H1 (cell line): ENCODE results near the gene TNC. TPM values are rescaled to one million over a fixed set of nuclear protein-coding genes. Genes with fewer than 3 reads are reported as not detected.
A peak's percentile ranks its signal among the peaks of the same experiment; 100 is the strongest.

Experiments
- CTCF ChIA-PET: fragments of 300-600 bp; sonication (Branson Sonifier 250); formaldehyde crosslinking; loops from one replicate; lab custom pipeline; 2021; ENCODE audit not compliant: partially characterized antibody; lab: Charles Lee
- POLR2A ChIA-PET: fragments of 300-600 bp; sonication (Branson Sonifier 250); formaldehyde crosslinking; loops from one replicate; lab custom pipeline; 2021; ENCODE audit warnings: inconsistent platforms; ENCODE audit not compliant: partially characterized antibody; lab: Charles Lee
- DNase-seq, 2 experiments: peaks; one replicate each; pipeline versions ENCODE4 v3.0.0 to v3.0.0-alpha.2; 2010 to 2022; ENCODE audit warnings: low spot score in 2 of 2, low read depth in 1 of 2, mixed read lengths in 1 of 2
- FAIRE-seq: peaks from 2 replicates; lab custom pipeline; 2011; peaks lifted over from hg19 to GRCh38; lab: Jason Lieb, UNC
- H2AFZ ChIP-seq: 2 replicates; pipeline ENCODE4 v1.8.1; 2012; ENCODE audit warnings: low read length, inconsistent platforms
- H2AK5ac ChIP-seq: 2 replicates; pipeline ENCODE4 v1.6.1; 2013; ENCODE audit warnings: low read depth, low read length
- H2BK120ac ChIP-seq: replicated peaks from 2 replicates; pipeline ENCODE3; 2013; ENCODE audit warnings: low read depth, low read length, inconsistent platforms
- H2BK12ac ChIP-seq: 2 replicates; pipeline ENCODE4 v1.6.1; 2013; ENCODE audit warnings: low read depth, low read length
- H2BK15ac ChIP-seq: 2 replicates; pipeline ENCODE4 v1.6.1; 2013; ENCODE audit warnings: low read length
- H2BK20ac ChIP-seq: 2 replicates; pipeline ENCODE4 v1.6.1; 2013; ENCODE audit warnings: low read length
- H2BK5ac ChIP-seq: 2 replicates; pipeline ENCODE4 v1.6.1; 2013; ENCODE audit warnings: low read depth, low read length
- H3K14ac ChIP-seq: 2 replicates; pipeline ENCODE4 v1.6.1; 2013; ENCODE audit warnings: inconsistent platforms; ENCODE audit not compliant: insufficient read length
- H3K18ac ChIP-seq: 2 replicates; pipeline ENCODE4 v1.6.1; 2013; ENCODE audit warnings: low read length; ENCODE audit errors: extremely low read depth
- H3K23ac ChIP-seq: 2 replicates; pipeline ENCODE4 v1.6.1; 2013; ENCODE audit warnings: inconsistent platforms; ENCODE audit not compliant: insufficient read length
- H3K23me2 ChIP-seq: 2 replicates; pipeline ENCODE4 v1.6.1; 2013; ENCODE audit warnings: low read depth, low read length
- H3K27ac ChIP-seq: 2 replicates; pipeline ENCODE4 v1.6.1; 2011; ENCODE audit warnings: low read depth, low read length, inconsistent platforms
- H3K27me3 ChIP-seq, 4 experiments: replicated peaks in 1 of 4; 1 replicate in 1 of 4; 2 replicates in 3 of 4; pipeline versions ENCODE4 v1.6.1 to v1.8.1; 2011 to 2013; ENCODE audit warnings: low read length in 3 of 4, mild to moderate bottlenecking in 3 of 4, inconsistent platforms in 2 of 4, mixed read lengths in 2 of 4, moderate library complexity in 1 of 4; ENCODE audit not compliant: control insufficient read depth in 3 of 4, insufficient read depth in 3 of 4; ENCODE audit errors: extremely low read depth in 1 of 4
- H3K36me3 ChIP-seq, 4 experiments: 2 replicates each; pipeline versions ENCODE4 v1.6.1 to v1.8.1; 2011 to 2013; ENCODE audit warnings: mild to moderate bottlenecking in 4 of 4, low read length in 3 of 4, moderate library complexity in 2 of 4, control low read depth in 1 of 4, inconsistent platforms in 1 of 4; ENCODE audit not compliant: insufficient read depth in 4 of 4, control insufficient read depth in 2 of 4
- H3K4ac ChIP-seq: replicated peaks from 2 replicates; pipeline ENCODE3; 2013; ENCODE audit warnings: low read length, low read depth, mixed read lengths, inconsistent platforms; ENCODE audit not compliant: insufficient read length
- H3K4me1 ChIP-seq, 4 experiments: replicated peaks in 1 of 4; 1 replicate in 1 of 4; 2 replicates in 3 of 4; pipeline versions ENCODE4 v1.6.1 to v1.8.1; 2011 to 2013; ENCODE audit warnings: low read length in 3 of 4, inconsistent platforms in 2 of 4, mixed read lengths in 1 of 4; ENCODE audit not compliant: insufficient read depth in 4 of 4, control insufficient read depth in 3 of 4
- H3K4me2 ChIP-seq, 2 experiments: 2 replicates each; pipeline versions ENCODE4 v1.6.1 to v1.8.1; 2011 to 2013; ENCODE audit warnings: low read depth in 2 of 2, low read length in 2 of 2, control low read depth in 1 of 2, inconsistent platforms in 1 of 2, mild to moderate bottlenecking in 1 of 2; ENCODE audit not compliant: insufficient read depth in 1 of 2
- H3K4me3 ChIP-seq, 4 experiments: fragments of 200-600, 300-600 bp in 1 of 4; sonication (generic), shearing (Covaris generic), sonication (Bioruptor Twin) in 1 of 4; 2 replicates each; pipeline versions ENCODE4 v1.5.1 to v1.8.1; 2011 to 2016; ENCODE audit warnings: low read length in 4 of 4, low read depth in 3 of 4, control low read depth in 2 of 4, inconsistent platforms in 2 of 4, mild to moderate bottlenecking in 2 of 4, mixed read lengths in 1 of 4, moderate library complexity in 1 of 4; ENCODE audit not compliant: insufficient read depth in 2 of 4; ENCODE audit errors: extremely low read depth in 1 of 4
- H3K56ac ChIP-seq: replicated peaks from 2 replicates; pipeline ENCODE3; 2013; ENCODE audit warnings: low read depth, mild to moderate bottlenecking, mixed read lengths, low read length, inconsistent platforms; ENCODE audit not compliant: insufficient read length
- H3K79me1 ChIP-seq: 2 replicates; pipeline ENCODE4 v1.6.1; 2013; ENCODE audit warnings: low read depth, low read length, control low read depth
- H3K79me2 ChIP-seq, 2 experiments: 2 replicates each; pipeline versions ENCODE4 v1.6.1 to v1.8.1; 2012 to 2013; ENCODE audit warnings: low read length in 2 of 2, mild to moderate bottlenecking in 2 of 2, inconsistent platforms in 1 of 2; ENCODE audit not compliant: insufficient read depth in 2 of 2, control insufficient read depth in 1 of 2
- H3K9ac ChIP-seq, 4 experiments: replicated peaks in 1 of 4; 1 replicate in 1 of 4; 2 replicates in 3 of 4; pipeline versions ENCODE4 v1.6.1 to v1.8.1; 2011 to 2013; ENCODE audit warnings: low read depth in 3 of 4, low read length in 3 of 4, control low read depth in 2 of 4, mild to moderate bottlenecking in 2 of 4, moderate library complexity in 2 of 4, inconsistent platforms in 1 of 4; ENCODE audit errors: extremely low read depth in 1 of 4
- H3K9me3 ChIP-seq, 2 experiments: 2 replicates each; pipeline versions ENCODE4 v1.6.1 to v1.8.1; 2012 to 2013; ENCODE audit warnings: mild to moderate bottlenecking in 2 of 2, moderate library complexity in 2 of 2, control low read depth in 1 of 2, inconsistent platforms in 1 of 2, low read depth in 1 of 2, low read length in 1 of 2, mixed read lengths in 1 of 2; ENCODE audit not compliant: insufficient read depth in 2 of 2
- H4K20me1 ChIP-seq, 2 experiments: replicated peaks in 1 of 2; 2 replicates each; pipeline versions ENCODE3 to v1.8.1; 2011 to 2013; ENCODE audit warnings: inconsistent platforms in 2 of 2, low read length in 2 of 2, mild to moderate bottlenecking in 1 of 2; ENCODE audit not compliant: insufficient read depth in 2 of 2, control insufficient read depth in 1 of 2
- H4K5ac ChIP-seq: 2 replicates; pipeline ENCODE4 v1.6.1; 2013; ENCODE audit warnings: low read length, low read depth, mixed read lengths, inconsistent platforms; ENCODE audit not compliant: insufficient read length
- H4K8ac ChIP-seq: 2 replicates; pipeline ENCODE4 v1.8.0; 2013; ENCODE audit warnings: mild to moderate bottlenecking, moderate library complexity, low read length, inconsistent platforms; ENCODE audit not compliant: insufficient read depth; ENCODE audit errors: extremely low read depth
- H4K91ac ChIP-seq: replicated peaks from 2 replicates; pipeline ENCODE3; 2013; ENCODE audit warnings: low read length, mixed read lengths, inconsistent platforms; ENCODE audit not compliant: insufficient read length
- CTBP2 ChIP-seq: IDR thresholded peaks from 2 replicates; pipeline ENCODE4 v1.7.0; 2011; ENCODE audit warnings: borderline replicate concordance, mild to moderate bottlenecking, moderate library complexity, mixed read lengths, low read length; ENCODE audit not compliant: insufficient read depth, insufficient read length
- EZH2 ChIP-seq: fragments of 200-600 bp; sonication (generic); IDR thresholded peaks from 2 replicates; pipeline ENCODE4 v1.7.1; 2012; ENCODE audit warnings: low read depth, mild to moderate bottlenecking, moderate library complexity, low read length, inconsistent platforms; ENCODE audit not compliant: severe bottlenecking
- YY1 ChIP-seq: IDR thresholded peaks from 2 replicates; pipeline ENCODE4 v1.6.1; 2011; ENCODE audit warnings: low read depth, mild to moderate bottlenecking, low read length
- WGBS, 2 experiments: shearing (Covaris generic) in 1 of 2; methylation state at CpG; one replicate each; pipeline versions ENCODE4 v1.1.6 to v1.1.7; 2013 to 2015; ENCODE audit warnings: low lambda C conversion rate in 2 of 2, mixed read lengths in 2 of 2, inconsistent platforms in 1 of 2, low coverage in 1 of 2, missing lambda C conversion rate in 1 of 2; ENCODE audit not compliant: insufficient replicate concordance in 2 of 2, insufficient coverage in 1 of 2, insufficient read length in 1 of 2; ENCODE audit errors: extremely low coverage in 1 of 2, missing lambda C conversion rate in 1 of 2; 5-methylcytosine and 5-hydroxymethylcytosine counted together
- polyA plus RNA-seq, 7 experiments: library from polyadenylated mRNA; depleted of rRNA in 3 of 7; stranded (reverse) in 5 of 7; unstranded in 2 of 7; fragments of >200 nt in 5 of 7; fragments of 200-250 nt in 2 of 7; gene quantifications; 1 replicate in 5 of 7; 2 replicates in 1 of 7; 4 replicates in 1 of 7; pipeline versions ENCODE4 v1.2.1 to v1.2.3, GENCODE V29; 2011 to 2013; ENCODE audit warnings: missing spikeins in 2 of 7, mixed read lengths in 2 of 7
- total RNA-seq: library from RNA; stranded (reverse); fragmentation: NEBNext Ultra II Directional; extraction: Animal tissue kit (Norgen Biotek cat#: 25700); gene quantifications from 2 replicates; pipeline ENCODE4 v1.2.1, GENCODE V29; 2021

Gene TNC
- total and polyA plus RNA-seq, 2 of the 8 experiments (the other 6 are each of a cell fraction or from before 2014, with no cell fraction given), result 6.2 to 11.4 TPM

GRCh38 chr9:115086886-115087285 lies 31.1 kb downstream of the TNC start:
- POLR2A ChIA-PET, result no interaction called here
- Histone ChIP-seq H3K27ac (no peak overlapping the region), H3K4me3 (no peak overlapping the region), H3K79me1 (no peaks in the 10 kb centered on the region), H2AK5ac (no peak overlapping the region), H2BK5ac (no peak overlapping the region), H2BK15ac (no peak overlapping the region), H3K14ac (no peak overlapping the region), H3K4ac (no peak overlapping the region), H2BK120ac (no peak overlapping the region), H2AFZ (no peak overlapping the region), H3K9me3 (no peaks in the 10 kb centered on the region), H2BK12ac (no peak overlapping the region), H3K4me2 (no peak overlapping the region), H3K23me2 (no peaks in the 10 kb centered on the region), H3K79me2 (no peaks in the 10 kb centered on the region), H2BK20ac (no peak overlapping the region), H3K9ac (no peak overlapping the region), H4K8ac (no peak overlapping the region; the same call in 1 of the 2 replicates), H3K4me1 (no peaks in the 10 kb centered on the region; a peak in 1 of 7 replicates), H3K56ac (no peak overlapping the region), H3K36me3 (no peaks in the 10 kb centered on the region), H4K91ac (peak overlapping the region; percentile 16), H3K27me3 (no peaks in the 10 kb centered on the region), H3K18ac (no peak overlapping the region), H4K20me1 (no peaks in the 10 kb centered on the region), H3K23ac (no peak overlapping the region), H4K5ac (no peak overlapping the region)
- 93% methylated on average over 17 of the region's 20 CpGs; no CpG with 5 or more reads in 1 of the 2 experiments for WGBS, 2 experiments
- DNase-seq (no peak), FAIRE-seq (no peak)
- TF ChIP-seq EZH2, result no peak
- TF ChIP-seq CTBP2, result no peak
- no peak for TF ChIP-seq YY1
- CTCF ChIA-PET, result no interaction called here
